DND-41 (cell line): ENCODE measurements around the gene SLC22A17.

ENCODE experiments used
- ATAC-seq: fragments of 200-7000 bp; cut with Tn5 transposase; 3 replicates; pipeline ENCODE4 v1.9.1; 2021; ENCODE audit warnings: low read depth; ENCODE audit not compliant: insufficient read depth
- DNase-seq: peaks from one replicate; pipeline ENCODE4 v3.0.0-alpha.2; 2020
- H2AFZ ChIP-seq: 2 replicates; pipeline ENCODE4 v1.6.0; 2012; ENCODE audit warnings: low read depth, low read length
- H3K27ac ChIP-seq: 2 replicates; pipeline ENCODE4 v1.5.1; 2012; ENCODE audit warnings: low read length, inconsistent platforms
- H3K27me3 ChIP-seq: fragments of 200-600 bp; sonication (generic); 2 replicates; pipeline ENCODE4 v1.6.0; 2012; ENCODE audit warnings: low read length, mild to moderate bottlenecking, inconsistent platforms; ENCODE audit not compliant: insufficient read depth, poor library complexity
- H3K36me3 ChIP-seq: 2 replicates; pipeline ENCODE4 v1.5.1; 2012; ENCODE audit warnings: low read length, inconsistent platforms; ENCODE audit not compliant: insufficient read depth
- H3K4me1 ChIP-seq: 2 replicates; pipeline ENCODE4 v1.5.1; 2012; ENCODE audit warnings: mild to moderate bottlenecking, low read length; ENCODE audit not compliant: insufficient read depth
- H3K4me2 ChIP-seq: 2 replicates; pipeline ENCODE4 v1.6.0; 2012; ENCODE audit warnings: mild to moderate bottlenecking, moderate library complexity, low read length, inconsistent platforms; ENCODE audit not compliant: insufficient read depth
- H3K4me3 ChIP-seq, 2 experiments: fragments of 200-600 bp in 1 of 2; shearing (Covaris generic) in 1 of 2; 2 replicates each; pipeline ENCODE4 v1.5.1; 2012 to 2016; ENCODE audit warnings: inconsistent platforms in 2 of 2, low read length in 2 of 2, mild to moderate bottlenecking in 2 of 2, low read depth in 1 of 2, moderate library complexity in 1 of 2
- H3K79me2 ChIP-seq: 2 replicates; pipeline ENCODE4 v1.6.0; 2012; ENCODE audit warnings: low read length, inconsistent platforms; ENCODE audit not compliant: insufficient read depth
- H3K9ac ChIP-seq: 2 replicates; pipeline ENCODE4 v1.6.0; 2012; ENCODE audit warnings: low read depth, mild to moderate bottlenecking, inconsistent platforms, low read length, moderate library complexity
- H3K9me3 ChIP-seq: 2 replicates; pipeline ENCODE4 v1.5.1; 2012; ENCODE audit warnings: low read length, moderate library complexity, mild to moderate bottlenecking, inconsistent platforms; ENCODE audit not compliant: insufficient read depth, severe bottlenecking
- H4K20me1 ChIP-seq: 2 replicates; pipeline ENCODE4 v1.6.0; 2012; ENCODE audit warnings: low read length; ENCODE audit not compliant: insufficient read depth
- EZH2 ChIP-seq: IDR thresholded peaks from 3 replicates; pipeline ENCODE4 v1.6.1; 2012; ENCODE audit warnings: borderline replicate concordance, low read depth, mild to moderate bottlenecking, moderate library complexity, low read length, inconsistent platforms; ENCODE audit not compliant: severe bottlenecking
- TF ChIP-seq, protein P1 (sequence below): IDR thresholded peaks from 2 replicates; pipeline ENCODE4 v1.5.1; 2012; ENCODE audit warnings: borderline replicate concordance, low read length, moderate library complexity, mild to moderate bottlenecking; ENCODE audit not compliant: poor library complexity, severe bottlenecking; ENCODE audit errors: extremely low read depth

Gene SLC22A17

DNA sequence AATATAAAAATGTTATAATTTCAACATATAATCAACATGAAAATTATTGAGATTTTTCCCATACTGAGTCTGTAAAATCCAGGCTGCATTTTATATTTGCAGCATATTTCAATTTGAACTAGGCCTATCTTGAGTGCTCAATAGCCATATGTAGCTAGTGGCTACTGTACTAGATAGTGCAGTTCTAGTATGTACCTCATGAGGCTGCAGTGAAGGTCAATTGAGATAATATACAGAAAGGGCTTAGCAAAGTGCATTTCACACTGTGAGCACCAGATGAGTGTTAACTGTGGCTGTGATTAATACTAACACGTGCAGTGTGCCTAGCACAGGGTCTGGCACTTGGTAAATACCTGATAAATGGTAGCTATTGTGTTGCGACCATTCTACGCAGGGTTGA is 5.4 kb upstream of the SLC22A17 start:
- no peak overlapping the region for H3K4me3 ChIP-seq
- ATAC-seq = no peak
- no peak overlapping the region for H3K27ac ChIP-seq
- H3K27me3 ChIP-seq = peaks cover 40% of the 10 kb centered on the region
- no peak overlapping the region for H3K9ac ChIP-seq
- H3K36me3 ChIP-seq = no peaks in the 10 kb centered on the region
- H3K79me2 ChIP-seq = no peaks in the 10 kb centered on the region
- TF ChIP-seq, protein P1, sequence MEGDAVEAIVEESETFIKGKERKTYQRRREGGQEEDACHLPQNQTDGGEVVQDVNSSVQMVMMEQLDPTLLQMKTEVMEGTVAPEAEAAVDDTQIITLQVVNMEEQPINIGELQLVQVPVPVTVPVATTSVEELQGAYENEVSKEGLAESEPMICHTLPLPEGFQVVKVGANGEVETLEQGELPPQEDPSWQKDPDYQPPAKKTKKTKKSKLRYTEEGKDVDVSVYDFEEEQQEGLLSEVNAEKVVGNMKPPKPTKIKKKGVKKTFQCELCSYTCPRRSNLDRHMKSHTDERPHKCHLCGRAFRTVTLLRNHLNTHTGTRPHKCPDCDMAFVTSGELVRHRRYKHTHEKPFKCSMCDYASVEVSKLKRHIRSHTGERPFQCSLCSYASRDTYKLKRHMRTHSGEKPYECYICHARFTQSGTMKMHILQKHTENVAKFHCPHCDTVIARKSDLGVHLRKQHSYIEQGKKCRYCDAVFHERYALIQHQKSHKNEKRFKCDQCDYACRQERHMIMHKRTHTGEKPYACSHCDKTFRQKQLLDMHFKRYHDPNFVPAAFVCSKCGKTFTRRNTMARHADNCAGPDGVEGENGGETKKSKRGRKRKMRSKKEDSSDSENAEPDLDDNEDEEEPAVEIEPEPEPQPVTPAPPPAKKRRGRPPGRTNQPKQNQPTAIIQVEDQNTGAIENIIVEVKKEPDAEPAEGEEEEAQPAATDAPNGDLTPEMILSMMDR = no peak
- TF ChIP-seq EZH2 = no peak
- H3K9me3 ChIP-seq = no peaks in the 10 kb centered on the region
- H4K20me1 ChIP-seq = 0 out of 2 replicates have a peak, but pooled peaks cover 3% of the 10 kb centered on the region
- H3K4me1 ChIP-seq = no peaks in the 10 kb centered on the region
- H3K4me2 ChIP-seq = no peak overlapping the region
- no peak for DNase-seq
- H2AFZ ChIP-seq = no peak overlapping the region

DNA sequence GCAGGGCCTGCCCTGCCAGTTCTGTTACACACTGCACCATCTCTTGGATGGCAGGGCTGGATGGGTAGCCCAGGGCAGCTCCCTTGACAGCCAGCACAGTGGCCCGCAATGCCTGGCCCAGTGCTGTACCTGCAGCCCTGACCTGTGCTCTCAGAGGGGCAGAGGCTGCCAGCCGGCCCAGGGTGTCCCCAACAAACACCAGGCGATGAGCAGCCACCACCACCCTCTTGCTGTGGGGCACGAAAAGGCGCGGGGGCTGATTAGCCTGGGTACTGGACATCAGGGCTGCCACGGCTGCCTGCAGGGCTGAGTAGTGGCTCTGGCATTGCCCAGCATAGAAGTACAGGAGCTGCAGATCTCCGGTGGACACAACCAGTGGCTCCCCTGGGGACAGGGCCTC is 4.6 kb upstream of the SLC22A17 start:
- H3K36me3 ChIP-seq = no peaks in the 10 kb centered on the region
- ATAC-seq = no peak

DNA sequence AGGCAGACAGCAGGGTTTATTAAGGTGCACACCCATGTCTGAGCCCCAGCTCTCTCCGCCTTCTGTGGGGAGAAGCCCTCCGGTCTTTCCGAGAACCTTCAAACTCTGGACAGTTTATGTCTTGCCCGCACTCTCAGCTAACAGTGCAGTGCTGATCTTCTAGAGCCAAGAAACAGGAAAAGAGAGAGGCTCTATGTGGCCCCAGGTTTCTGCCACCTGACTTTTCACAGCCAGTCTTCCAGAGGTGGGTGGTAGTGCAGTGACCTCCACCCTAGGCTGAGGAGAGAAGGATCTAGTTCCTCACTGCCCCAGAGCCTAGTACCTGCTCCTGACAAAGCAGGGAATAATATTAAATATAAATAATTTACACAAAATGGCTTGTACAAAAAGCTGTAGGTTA is 4.0 kb upstream of the SLC22A17 start:
- no peaks in the 10 kb centered on the region for H3K4me1 ChIP-seq
- no peak overlapping the region for H3K4me2 ChIP-seq
- H3K27ac ChIP-seq = no peak overlapping the region
- H4K20me1 ChIP-seq = 0 out of 2 replicates have a peak, but pooled peaks cover 3% of the 10 kb centered on the region
- peaks cover 54% of the 10 kb centered on the region for H3K27me3 ChIP-seq
- DNase-seq (no peak), ATAC-seq (no peak)
- H3K79me2 ChIP-seq = no peaks in the 10 kb centered on the region
- H2AFZ ChIP-seq = no peak overlapping the region
- no peak overlapping the region for H3K9ac ChIP-seq
- H3K4me3 ChIP-seq = no peak overlapping the region
- TF ChIP-seq, protein P1 = no peak
- TF ChIP-seq EZH2 = no peak
- no peaks in the 10 kb centered on the region for H3K36me3 ChIP-seq
- H3K9me3 ChIP-seq = no peaks in the 10 kb centered on the region

More for the DNA sequence above, 4.6 kb upstream of the SLC22A17 start:
- Histone ChIP-seq H3K4me1 (no peaks in the 10 kb centered on the region), H3K4me3 (no peak overlapping the region), H3K4me2 (no peak overlapping the region), H2AFZ (no peak overlapping the region), H3K27me3 (peaks cover 48% of the 10 kb centered on the region), H3K9me3 (no peaks in the 10 kb centered on the region), H3K27ac (no peak overlapping the region), H3K9ac (no peak overlapping the region), H4K20me1 (0 out of 2 replicates have a peak, but pooled peaks cover 3% of the 10 kb centered on the region), H3K79me2 (no peaks in the 10 kb centered on the region)
- TF ChIP-seq, protein P1 = no peak
- TF ChIP-seq EZH2 = no peak
- no peak for DNase-seq
